Esophagus mucosa (tissue), 1 donor: ENCODE results near the gene RFC4. TPM values are rescaled to one million over a fixed set of nuclear protein-coding genes. Genes with fewer than 3 reads are reported as not detected.
"Not testable (repeated sequence)": the region's sequence is repeated elsewhere in the genome, so short reads cannot be mapped to it uniquely, and the experiment has no call there.

Experiments
- ATAC-seq: fragments of 200-7000 bp; cut with Tn5 transposase; one replicate; pipeline ENCODE4 v1.9.1; 2020
- total RNA-seq: library from RNA; stranded (reverse); gene quantifications from one replicate; pipeline ENCODE4 v1.2.4, GENCODE V29; 2023
- donor health status: DM: yes; HTN: yes; CAD: no.

RFC4 gene
- total RNA-seq, 1 donor from 2014 or later, result 18.2 TPM

DNA sequence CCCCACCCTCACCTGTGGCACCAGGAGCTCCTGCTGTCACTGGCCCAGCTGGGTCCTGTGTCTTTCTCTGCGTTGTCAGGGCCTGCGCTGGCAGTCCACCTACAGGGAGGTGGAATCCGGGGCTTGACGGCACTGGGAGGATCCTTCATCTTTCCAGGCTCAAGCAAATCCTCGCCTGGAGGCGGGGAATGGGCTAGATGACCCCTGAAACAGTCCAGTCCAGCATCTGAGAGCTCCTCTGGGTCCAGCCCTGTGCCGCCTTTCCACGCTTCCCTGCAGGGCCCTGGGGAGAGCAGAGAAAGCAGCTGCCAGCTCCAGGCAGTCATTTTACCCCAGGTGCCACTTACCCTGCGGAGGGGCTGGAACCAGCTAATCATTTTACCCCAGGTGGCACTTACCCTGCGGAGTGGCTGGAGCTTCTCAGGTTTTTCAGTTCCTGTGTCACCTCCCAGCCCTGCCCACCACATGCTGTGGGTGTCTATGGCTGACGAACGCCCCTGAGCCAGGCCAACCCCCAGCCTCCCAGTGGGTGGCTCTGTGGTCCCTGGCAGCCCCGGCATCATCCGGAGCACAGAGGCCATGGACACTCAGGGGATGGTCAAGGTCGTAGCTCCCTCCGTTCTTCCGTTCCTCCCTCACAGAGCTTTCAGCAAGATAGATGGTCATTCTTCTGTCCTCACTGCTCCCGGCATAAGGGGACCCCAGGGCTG is 18.3 kb upstream of the RFC4 start:
- ATAC-seq, result no peak

DNA sequence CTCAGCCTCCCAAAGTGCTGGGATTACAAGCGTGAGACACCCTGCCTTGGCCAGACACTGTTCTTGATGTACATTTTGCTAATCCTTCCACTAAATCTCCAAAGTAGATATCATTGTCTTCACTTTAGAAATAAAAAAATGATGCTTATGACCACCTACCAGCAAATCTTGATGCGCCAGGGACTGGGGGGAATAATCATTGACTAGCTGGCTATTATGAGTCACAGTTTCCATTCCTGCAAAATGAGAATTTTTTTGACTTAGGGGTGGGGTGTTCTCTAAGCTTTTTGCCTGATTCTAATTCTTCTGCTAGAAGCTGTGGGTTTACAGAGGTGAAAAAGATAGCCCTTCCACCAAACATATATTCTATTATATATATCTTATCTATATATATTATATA is 17.1 kb upstream of the RFC4 start:
- ATAC-seq, result no peak

DNA sequence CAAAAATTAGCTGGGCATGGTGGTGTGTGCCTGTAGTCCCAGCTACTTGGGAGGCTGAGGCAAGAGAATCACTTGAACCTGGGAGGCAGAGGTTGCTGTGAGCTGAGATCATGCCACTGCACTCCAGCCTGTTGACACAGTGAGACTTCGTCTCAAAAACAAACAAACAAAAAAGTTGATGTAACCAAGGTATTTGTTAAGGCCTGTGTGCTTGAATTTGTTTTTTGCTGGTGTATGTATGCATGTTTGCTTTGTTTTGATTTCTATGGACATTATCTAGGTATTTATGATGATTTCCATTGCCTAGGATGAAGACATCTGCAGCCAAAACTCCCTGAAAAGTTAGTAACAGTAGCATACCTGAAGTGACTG is 16.1 kb upstream of the RFC4 start:
- not testable (repeated sequence) for ATAC-seq

DNA sequence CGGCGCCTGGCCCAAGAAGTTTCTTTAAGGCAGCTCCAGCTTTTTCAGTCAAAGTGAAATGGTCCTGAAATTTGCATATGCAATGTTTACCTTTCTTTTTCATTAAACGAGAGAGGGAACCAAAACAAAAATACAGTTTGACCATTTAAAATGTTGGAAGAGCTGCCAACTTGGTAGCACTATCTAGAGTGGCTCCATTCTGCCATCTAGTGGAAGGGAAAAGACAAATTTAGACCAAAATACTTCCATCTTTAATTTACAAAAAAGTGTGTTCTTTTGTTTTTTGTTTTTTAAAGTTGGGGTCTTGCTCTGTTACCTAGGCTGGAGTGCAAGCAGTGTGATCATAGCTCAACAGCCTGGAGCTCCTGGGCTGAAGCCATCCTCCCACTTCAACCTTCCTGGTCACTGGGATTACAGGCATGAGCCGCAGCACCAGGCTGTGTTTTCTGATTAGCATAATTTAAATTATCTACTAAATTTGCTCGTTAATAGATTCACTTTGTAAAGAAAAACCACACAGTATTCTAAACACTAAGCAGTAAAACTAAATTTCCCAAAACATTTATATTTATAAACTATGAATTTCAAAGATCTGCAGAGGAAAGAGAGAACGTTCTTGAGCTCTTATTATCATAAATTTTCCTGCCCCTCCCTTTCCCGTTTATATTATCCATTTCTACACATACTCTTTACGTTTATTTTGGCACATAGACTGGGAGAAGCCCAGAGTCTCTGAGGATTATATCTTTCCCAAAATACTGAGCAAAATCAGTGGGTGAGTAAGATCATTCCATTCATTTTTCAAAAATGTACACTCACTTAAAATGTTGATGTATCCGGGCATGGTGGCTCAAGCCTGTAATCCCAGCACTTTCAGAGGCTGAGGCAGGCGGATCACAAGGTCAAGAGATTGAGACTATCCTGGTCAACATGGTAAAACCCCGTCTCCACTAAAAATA is 15.4 kb upstream of the RFC4 start:
- ATAC-seq, result no peak

DNA sequence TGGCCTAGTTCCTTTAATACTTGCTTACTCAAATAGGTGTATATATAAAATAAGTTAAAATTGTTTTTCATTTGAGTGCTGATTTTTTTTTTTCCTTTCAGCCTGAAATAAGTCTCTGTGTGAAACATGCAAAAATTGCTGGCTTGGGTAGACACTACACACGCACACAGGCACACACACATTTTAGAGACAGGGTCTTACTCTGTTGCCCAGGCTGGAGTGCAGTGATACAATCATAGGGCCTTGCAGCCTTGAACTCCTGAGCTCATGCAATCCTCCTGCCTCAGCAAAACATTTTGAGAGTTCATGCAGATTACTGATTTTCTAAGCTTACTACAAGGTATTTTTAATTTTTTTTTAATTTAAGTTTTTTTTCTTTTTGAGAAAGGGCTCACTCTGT is 12.7 kb upstream of the RFC4 start:
- ATAC-seq, result no peak

DNA sequence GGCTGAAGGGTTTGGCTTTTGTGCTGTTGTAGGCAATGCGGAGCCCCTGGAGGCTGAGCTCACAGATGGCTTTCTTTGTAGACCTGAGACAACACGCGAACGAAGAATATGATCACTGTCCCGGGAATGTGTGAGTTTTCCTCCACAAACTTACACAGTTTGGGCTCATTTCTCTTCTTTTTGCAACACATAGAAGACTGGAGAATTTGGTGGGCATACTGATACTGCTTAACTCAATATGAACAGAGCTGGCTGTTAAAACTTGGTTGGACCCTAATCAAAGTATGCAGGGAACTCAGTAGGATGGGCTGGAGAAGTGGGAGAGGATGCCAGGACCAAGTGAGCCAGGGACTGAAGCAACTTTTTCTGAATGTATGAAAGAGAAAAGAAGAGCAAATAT is 12.2 kb upstream of the RFC4 start:
- ATAC-seq, result no peak

DNA sequence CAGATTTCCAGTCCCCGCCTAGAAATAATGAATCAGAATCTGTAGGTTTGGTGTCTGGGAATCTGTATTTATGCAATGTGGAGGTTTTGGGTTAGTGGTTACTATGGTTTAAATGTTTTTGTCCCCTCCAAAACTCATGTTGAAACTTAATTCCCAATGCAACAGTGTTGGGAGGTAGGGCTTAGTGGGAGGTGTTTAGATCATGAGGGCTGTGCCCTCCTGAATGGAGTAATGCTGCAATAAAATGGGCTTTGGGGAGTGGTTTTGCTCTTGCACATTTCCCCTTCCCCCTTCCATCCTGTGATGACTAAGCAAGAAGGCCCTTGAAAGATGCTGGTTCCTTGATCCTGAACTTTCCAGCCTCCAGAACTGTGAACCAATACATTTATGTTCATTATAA is 9.2 kb upstream of the RFC4 start:
- no peak for ATAC-seq

DNA sequence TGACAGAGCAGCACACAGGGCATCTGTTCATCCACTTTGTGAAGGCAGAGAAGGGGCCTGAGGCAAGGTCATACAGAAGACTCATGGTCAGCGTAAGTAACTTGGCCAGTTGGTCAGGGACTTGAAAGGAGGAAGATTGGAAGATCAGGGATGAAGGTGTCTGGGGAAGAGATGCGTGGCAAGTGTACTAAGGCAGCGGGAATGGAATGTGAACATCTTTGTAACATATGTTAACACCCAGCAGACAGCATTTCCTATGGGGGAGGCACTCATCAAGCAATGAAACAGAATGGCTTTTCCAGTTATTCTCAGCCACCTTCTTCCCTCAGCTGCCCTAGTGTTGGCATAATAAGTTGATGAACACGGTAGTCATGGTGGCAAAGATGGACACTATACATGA is 7.8 kb upstream of the RFC4 start:
- no peak for ATAC-seq

DNA sequence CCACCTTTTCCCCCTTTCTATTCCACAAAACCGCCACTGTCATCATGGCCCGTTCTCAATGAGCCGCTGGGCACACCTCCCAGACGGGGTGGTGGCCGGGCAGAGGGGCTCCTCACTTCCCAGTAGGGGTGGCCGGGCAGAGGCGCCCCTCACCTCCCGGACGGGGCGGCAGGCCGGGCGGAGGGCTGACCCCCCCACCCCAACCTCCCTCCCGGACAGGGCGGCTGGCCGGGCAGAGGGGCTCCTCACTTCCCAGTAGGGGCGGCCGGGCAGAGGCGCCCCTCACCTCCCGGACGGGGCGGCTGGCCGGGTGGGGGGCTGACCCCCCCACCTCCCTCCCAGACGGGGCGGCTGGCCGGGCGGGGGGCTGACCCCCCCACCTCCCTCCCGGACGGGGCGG is 5.0 kb upstream of the RFC4 start:
- not testable (repeated sequence) for ATAC-seq

DNA sequence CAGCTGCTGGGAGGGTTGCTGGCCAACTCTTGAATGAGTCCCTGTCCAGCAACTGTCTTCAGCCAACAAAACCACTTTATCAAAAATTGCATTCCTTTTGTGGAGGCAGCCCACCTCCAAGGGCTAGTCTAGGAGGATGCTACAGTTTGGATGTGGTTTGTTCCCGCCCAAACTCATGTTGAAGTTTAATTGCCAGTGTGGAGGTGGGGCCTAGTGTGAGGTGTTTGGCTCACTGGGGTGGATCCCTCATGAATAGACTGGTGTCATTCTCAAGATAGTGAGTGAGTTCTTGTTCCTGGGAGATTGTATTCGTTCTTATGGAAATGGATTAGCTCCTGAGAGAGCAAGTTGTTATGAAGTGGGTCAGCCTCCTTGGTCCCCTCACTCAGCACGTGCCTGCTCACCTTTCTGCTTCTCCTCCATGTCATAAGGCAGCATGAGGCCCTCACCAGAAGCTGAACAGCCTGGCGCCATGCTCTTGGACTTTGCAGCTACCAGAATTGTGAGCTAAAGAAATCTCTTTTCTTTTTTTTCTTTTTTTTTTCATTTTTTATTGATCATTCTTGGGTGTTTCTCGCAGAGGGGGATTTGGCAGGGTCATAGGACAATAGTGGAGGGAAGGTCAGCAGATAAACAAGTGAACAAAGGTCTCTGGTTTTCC is 4.2 kb upstream of the RFC4 start:
- ATAC-seq, result no peak

DNA sequence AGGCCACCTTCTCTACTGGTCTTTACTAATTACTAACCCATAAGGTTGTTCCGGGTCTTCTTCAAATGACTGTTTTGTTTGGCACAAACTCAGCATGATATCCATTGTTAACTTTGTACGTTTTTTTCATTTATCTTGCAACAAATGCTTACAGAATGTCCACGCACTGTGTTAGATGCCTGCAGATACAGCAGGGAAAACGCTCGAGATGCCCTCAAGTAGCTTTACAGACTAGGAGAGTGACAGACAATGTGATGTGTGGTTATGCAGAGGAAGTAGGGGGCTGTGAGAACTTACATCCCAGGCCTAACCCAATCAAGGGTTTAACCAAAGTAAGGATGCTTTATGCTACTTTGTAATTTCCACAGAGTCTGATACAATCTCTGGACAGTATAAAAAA is 949 bp upstream of the RFC4 start:
- ATAC-seq, result no peak

DNA sequence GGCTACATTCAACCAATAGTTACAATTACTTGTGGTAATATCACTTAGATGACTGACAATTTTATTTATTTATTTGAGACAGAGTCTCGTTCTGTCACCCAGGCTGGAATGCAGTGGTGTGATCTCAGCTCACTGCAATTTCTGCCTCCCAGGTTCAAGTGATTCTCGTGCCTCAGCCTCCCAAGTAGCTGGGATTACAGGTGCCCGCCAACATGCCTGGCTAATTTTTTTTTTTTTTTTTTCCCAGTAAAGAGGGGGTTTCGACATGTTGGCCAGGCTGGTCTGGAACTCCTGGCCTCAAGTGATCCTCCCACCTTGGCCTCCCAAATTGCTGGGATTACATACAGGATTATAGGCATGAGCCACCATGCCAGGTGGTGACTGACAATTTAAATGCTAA is 2.8 kb downstream of the RFC4 start:
- ATAC-seq, result not testable (repeated sequence)

DNA sequence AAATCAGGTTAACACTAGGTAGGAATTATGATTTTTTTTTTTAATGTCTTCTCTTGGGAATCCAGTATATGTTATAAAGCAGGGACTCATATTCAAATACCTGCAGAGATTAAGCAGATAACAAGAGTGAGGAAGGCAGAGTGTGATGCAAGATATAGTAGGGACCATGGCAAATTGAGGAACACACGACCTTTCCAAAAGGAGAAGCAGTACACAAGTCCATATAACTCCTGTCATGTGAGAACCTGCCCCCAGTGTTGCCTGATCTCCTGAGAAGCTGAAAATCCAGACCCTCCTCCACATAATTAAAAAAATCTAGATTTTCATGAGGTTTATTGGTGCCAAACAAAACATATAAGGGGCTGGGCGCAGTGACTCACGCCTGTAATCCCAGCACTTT is 3.6 kb downstream of the RFC4 start:
- ATAC-seq, result no peak

DNA sequence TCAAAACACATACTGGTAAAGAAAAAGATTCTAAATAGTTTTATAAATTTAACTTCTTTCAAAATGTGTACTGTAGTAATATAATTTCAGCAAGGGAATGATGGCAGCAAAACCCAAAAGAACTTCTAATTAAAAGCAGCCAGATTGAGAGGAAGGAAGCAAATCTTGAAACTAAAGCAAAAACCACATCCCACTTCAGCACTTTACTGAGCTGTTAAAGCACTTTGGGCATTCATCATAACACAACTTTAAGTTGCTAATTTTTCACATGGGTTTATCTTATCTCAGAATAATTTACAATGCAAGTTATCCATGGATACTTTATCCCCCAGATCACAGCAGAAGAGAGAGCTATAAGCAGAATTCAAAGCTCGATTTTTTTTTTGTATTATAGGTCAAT is 6.0 kb downstream of the RFC4 start:
- no peak for ATAC-seq

DNA sequence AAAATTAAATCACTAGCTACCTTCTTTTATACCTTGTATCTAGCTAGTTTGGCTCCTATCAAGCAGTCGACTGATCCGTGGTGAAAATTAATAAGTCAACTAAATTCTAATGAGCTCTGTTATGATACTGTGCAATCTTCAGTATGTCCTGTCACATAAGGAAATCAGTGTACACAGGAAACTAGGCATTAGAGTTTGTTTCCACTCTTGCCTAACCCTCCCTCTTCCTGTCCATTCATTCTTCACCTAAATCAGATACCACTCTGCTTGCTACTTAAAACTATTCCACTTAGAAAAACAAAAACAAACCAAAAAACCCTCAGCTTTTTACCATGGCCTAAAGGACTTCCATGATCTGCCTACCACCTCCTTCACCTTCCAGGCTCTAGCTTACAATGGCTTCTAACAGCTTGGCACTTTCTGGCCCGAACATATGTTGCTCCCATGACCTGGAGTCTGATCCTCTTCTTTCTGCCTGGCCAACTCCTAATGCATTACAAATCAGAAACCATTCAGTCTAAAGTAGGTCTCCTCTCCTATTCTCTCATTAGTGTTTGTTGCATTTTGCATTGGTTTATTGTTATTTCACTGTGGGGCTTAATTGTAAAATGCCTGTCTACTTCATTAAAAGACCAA is 7.9 kb downstream of the RFC4 start:
- no peak for ATAC-seq

DNA sequence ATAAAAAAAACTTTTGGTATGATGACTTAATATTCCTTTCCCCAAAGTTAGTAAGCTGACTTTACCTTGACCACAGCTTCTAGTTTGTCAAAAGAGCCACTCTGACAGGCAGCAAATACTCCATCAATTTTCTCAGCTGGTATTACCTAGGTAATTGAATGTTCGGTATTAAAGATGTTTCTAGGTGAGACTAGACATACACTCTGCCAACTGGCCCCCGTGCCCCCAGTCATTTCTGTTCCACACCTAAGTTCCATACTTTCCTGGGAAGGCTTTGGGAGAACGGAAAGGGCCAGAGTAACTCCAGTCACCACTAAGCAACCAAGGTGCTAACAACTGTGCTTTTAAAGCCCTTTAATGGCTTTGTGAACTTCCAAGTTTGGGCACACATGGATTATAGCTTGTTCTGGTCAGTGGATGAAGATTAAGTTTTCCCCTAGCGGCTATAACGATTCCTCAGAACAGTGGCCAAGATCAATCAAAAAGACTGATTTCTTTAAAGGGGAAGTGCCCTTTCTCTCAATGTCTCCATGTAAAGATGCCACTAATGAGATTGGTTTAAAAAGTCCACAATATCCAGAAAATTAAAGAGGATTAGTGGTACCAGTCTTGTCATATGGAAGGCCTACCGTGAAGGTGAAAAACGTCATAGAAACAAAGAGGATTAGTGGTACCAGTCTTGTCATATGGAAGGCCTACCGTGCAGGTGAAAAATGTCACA is 15.9 kb downstream of the RFC4 start:
- ATAC-seq, result peak; percentile 30

DNA sequence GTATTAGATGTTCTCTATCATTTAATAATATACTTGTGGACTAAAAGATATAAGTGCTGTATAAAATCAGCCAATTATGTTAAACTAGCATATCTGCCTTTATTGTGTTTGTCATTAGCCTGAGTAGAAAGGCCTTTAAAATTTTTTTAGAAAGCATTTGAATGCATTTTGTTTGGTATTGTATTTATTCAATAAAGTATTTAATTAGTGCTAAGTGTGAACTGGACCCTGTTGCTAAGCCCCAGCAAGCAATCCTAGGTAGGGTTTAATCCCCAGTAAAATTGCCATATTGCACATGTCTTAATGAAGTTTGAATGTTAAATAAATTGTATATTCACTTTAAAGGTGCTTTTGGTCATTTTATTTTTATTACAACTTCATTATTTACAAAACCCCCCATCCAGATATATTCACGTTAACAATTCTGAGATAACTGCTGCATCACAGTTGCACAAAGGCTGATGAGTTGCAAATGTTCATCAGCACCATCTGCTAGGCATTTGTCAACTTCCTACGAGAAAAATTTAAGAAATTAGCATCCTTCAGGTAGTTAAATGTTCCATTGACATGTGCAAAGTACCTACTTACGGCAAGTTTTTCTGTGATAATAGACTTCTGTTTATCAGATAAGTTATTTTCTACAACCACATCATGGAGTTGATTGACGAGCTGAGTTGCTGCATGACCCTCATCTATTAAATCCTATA is 16.6 kb downstream of the RFC4 start:
- no peak for ATAC-seq

DNA sequence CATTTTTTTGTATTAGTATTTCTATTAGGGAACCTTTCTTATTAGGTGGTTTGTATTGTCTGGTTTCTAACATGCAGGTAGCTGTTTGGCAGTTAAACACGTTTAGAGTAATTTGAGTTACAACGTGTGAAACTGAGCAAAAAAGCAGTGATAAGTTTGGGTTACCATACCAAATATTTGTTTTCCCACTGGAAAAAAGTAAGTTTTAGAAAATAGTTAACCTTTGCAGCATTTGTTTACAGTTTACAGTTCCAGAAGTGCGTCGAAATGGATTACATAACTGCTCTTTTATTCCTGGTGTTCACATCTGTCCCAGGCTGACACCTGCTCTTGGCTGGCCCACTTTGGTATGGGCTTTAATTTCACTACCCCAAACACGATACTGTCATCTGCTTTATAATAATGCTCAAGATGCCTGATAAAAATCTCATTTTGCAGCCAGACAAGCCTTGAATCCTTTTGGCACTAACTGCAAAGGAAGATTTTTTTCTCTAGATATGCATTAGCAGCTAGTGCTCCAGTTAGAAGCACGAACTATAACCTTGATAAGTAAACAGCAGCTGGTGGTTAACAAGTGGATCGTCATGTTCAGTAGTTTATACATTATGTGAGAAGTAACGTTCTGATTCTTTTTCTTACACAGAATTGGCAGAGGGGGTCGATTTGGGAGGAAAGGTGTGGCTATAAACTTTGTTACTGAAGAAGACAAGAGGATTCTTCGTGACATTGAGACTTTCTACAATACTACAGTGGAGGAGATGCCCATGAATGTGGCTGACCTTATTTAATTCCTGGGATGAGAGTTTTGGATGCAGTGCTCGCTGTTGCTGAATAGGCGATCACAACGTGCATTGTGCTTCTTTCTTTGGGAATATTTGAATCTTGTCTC is 17.6 kb downstream of the RFC4 start:
- ATAC-seq, result no peak

DNA sequence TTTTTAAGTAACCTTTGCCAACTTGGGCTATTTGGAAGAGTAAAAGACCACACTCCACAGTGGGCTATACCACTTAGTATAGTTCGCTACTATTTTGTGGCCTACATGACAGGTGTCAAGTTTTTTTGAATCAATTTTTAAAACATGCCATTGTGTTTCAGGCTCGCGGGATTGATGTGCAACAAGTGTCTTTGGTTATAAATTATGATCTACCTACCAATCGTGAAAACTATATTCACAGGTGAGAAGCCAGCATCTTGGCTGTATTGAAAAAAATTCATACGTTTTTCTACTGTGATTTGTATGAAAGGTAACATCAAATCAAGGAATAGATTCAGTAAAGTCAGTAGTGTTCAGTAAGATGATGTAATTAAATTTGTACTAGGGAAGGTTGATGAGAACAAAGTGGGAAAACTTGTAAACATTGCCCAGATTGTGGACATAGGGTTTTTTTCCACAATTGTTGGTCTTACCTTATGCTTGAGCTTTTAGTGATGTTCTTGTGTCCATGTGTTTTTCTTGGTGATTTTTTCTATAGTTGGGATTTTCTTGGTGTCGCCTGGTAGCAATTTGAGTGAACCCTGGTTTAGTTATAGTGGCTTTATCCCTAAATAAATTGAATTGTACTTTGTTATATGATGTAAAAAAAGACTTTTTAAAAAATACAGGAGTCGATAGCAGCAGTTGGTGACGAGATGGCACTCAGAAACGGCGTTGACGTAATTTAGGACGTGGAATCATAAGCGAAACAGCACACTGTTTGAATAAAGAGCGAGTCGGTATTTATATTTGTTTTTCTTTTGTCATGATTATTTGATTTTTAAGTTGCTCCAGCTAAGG is 18.4 kb downstream of the RFC4 start:
- ATAC-seq, result no peak

DNA sequence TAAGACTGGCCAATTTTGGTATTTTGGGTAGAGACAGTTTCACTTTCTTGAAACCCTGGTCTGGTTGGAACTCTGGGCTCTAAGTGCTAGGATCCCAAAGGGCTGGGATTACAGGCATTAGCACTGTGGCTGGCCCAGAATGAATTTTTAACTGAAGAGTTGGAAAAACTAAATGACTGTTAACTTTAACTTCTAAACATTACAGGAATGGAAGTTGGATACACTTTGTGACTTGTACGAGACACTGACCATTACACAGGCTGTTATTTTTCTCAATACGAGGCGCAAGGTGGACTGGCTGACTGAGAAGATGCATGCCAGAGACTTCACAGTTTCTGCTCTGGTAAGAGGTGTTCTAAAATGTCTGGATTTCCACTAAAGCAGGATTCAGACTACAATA is 19.4 kb downstream of the RFC4 start:
- ATAC-seq, result no peak
